WTC11 (cell line): Measurements from ENCODE around the gene PPP1R9A. TPM values are rescaled to one million over a fixed set of nuclear protein-coding genes. Genes with fewer than 3 reads are reported as not detected.

Source experiments
- ATAC-seq: fragments of 200-7000 bp; cut with Tn5 transposase; 2 replicates; pipeline ENCODE4 v1.10.0; 2021; ENCODE audit warnings: mild to moderate bottlenecking, moderate library complexity
- CTCF ChIA-PET: fragments of 300-600 bp; sonication (Branson Sonifier 250); formaldehyde crosslinking; loops from one replicate; lab custom pipeline; 2021; ENCODE audit warnings: antibody characterized with exemption; lab: Charles Lee
- POLR2A ChIA-PET: fragments of 350-600 bp; sonication (Branson Sonifier 250); formaldehyde crosslinking; loops from one replicate; lab custom pipeline; 2021; ENCODE audit warnings: antibody characterized with exemption; lab: Charles Lee
- DNase-seq: peaks from one replicate; pipeline ENCODE4 v3.0.0; 2021; ENCODE audit warnings: low spot score
- H3K27ac Mint-ChIP-seq: 2 replicates; pipeline ENCODE4 v1.8.0; 2021; ENCODE audit warnings: mixed read lengths
- H3K27me3 Mint-ChIP-seq: 2 replicates; pipeline ENCODE4 v1.8.0; 2021; ENCODE audit warnings: low read depth, mild to moderate bottlenecking, moderate library complexity, mixed read lengths
- H3K36me3 Mint-ChIP-seq: 2 replicates; pipeline ENCODE4 v1.8.0; 2021; ENCODE audit warnings: mixed read lengths
- H3K4me1 Mint-ChIP-seq: 2 replicates; pipeline ENCODE4 v1.8.0; 2022; ENCODE audit warnings: mixed read lengths
- H3K4me3 Mint-ChIP-seq: 2 replicates; pipeline ENCODE4 v1.8.0; 2021; ENCODE audit warnings: mild to moderate bottlenecking, moderate library complexity, mixed read lengths
- H3K9me3 Mint-ChIP-seq: 2 replicates; pipeline ENCODE4 v1.8.0; 2021; ENCODE audit warnings: mixed read lengths
- ESRRA ChIP-seq: sonication (generic); formaldehyde crosslinking; IDR thresholded peaks from 2 replicates; pipeline ENCODE4 v1.8.1; 2022; ENCODE audit warnings: mild to moderate bottlenecking, missing genetic modification reagents, borderline replicate concordance
- FOXK1 ChIP-seq: sonication (generic); formaldehyde crosslinking; IDR thresholded peaks from 2 replicates; pipeline ENCODE4 v1.8.0; 2022; ENCODE audit warnings: mild to moderate bottlenecking, moderate library complexity, missing genetic modification reagents
- GABPB1 ChIP-seq: sonication (generic); formaldehyde crosslinking; IDR thresholded peaks from 2 replicates; pipeline ENCODE4 v1.8.1; 2023; ENCODE audit warnings: mild to moderate bottlenecking, missing genetic modification reagents
- JAZF1 ChIP-seq: fragments of 250-450 bp; sonication (Bioruptor Pico); IDR thresholded peaks from 2 replicates; pipeline ENCODE4 v1.9.0; 2021; ENCODE audit warnings: moderate library complexity, mild to moderate bottlenecking, inconsistent platforms
- MXD4 ChIP-seq: fragments of 250-450 bp; sonication (Bioruptor Pico); IDR thresholded peaks from 2 replicates; pipeline ENCODE4 v1.8.0; 2021; ENCODE audit warnings: mild to moderate bottlenecking, moderate library complexity, borderline replicate concordance
- NFYB ChIP-seq: sonication (generic); formaldehyde crosslinking; conservative IDR thresholded peaks from 2 replicates; pipeline ENCODE4 v1.8.0; 2022; ENCODE audit warnings: low read depth, missing genetic modification reagents
- NR1H2 ChIP-seq: sonication (generic); formaldehyde crosslinking; IDR thresholded peaks from 2 replicates; pipeline ENCODE4 v1.9.0; 2021; ENCODE audit warnings: mild to moderate bottlenecking, moderate library complexity, missing genetic modification reagents
- PREB ChIP-seq: sonication (generic); formaldehyde crosslinking; IDR thresholded peaks from 2 replicates; pipeline ENCODE4 v1.8.1; 2022; ENCODE audit warnings: mild to moderate bottlenecking, missing genetic modification reagents, moderate library complexity, borderline replicate concordance
- RORB ChIP-seq: fragments of 250-450 bp; sonication (Bioruptor Pico); IDR thresholded peaks from 2 replicates; pipeline ENCODE4 v1.9.0; 2021; ENCODE audit warnings: mild to moderate bottlenecking
- SOX15 ChIP-seq: fragments of 250-450 bp; sonication (Bioruptor Pico); IDR thresholded peaks from 2 replicates; pipeline ENCODE4 v1.9.0; 2021; ENCODE audit warnings: mild to moderate bottlenecking
- SP1 ChIP-seq: sonication (generic); formaldehyde crosslinking; conservative IDR thresholded peaks from 2 replicates; pipeline ENCODE4 v1.8.1; 2022; ENCODE audit warnings: missing genetic modification reagents
- USF2 ChIP-seq: sonication (generic); formaldehyde crosslinking; IDR thresholded peaks from 2 replicates; pipeline ENCODE4 v1.8.1; 2023; ENCODE audit warnings: mild to moderate bottlenecking, missing genetic modification reagents, moderate library complexity
- ZBTB21 ChIP-seq: sonication (generic); formaldehyde crosslinking; IDR thresholded peaks from 2 replicates; pipeline ENCODE4 v1.8.1; 2023; ENCODE audit warnings: mild to moderate bottlenecking, missing genetic modification reagents, borderline replicate concordance
- ZMAT4 ChIP-seq: fragments of 250-450 bp; sonication (Bioruptor Pico); IDR thresholded peaks from 2 replicates; pipeline ENCODE4 v1.9.0; 2021; ENCODE audit warnings: mild to moderate bottlenecking
- ZNF138 ChIP-seq: sonication (generic); formaldehyde crosslinking; conservative IDR thresholded peaks from 2 replicates; pipeline ENCODE4 v1.8.1; 2022; ENCODE audit warnings: mild to moderate bottlenecking, moderate library complexity, missing genetic modification reagents
- ZNF317 ChIP-seq: sonication (generic); formaldehyde crosslinking; IDR thresholded peaks from 2 replicates; pipeline ENCODE4 v1.8.1; 2023; ENCODE audit warnings: low read depth, mild to moderate bottlenecking, moderate library complexity, missing genetic modification reagents, borderline replicate concordance
- ZNF512 ChIP-seq: sonication (generic); formaldehyde crosslinking; IDR thresholded peaks from 2 replicates; pipeline ENCODE4 v1.8.1; 2022; ENCODE audit warnings: missing genetic modification reagents, borderline replicate concordance
- total RNA-seq: library from RNA; stranded (reverse); gene quantifications from 3 replicates; pipeline ENCODE4 v1.2.3, GENCODE V29; 2021
- TF ChIP-seq, protein P1 (sequence below): sonication (generic); formaldehyde crosslinking; IDR thresholded peaks from 2 replicates; pipeline ENCODE4 v1.8.0; 2022; ENCODE audit warnings: missing genetic modification reagents
- TF ChIP-seq, protein P2 (sequence below): sonication (generic); formaldehyde crosslinking; IDR thresholded peaks from 2 replicates; pipeline ENCODE4 v1.8.1; 2023; ENCODE audit warnings: mild to moderate bottlenecking, moderate library complexity, missing genetic modification reagents

PPP1R9A gene
- total RNA-seq, 1 experiment from 2014 or later = 16.8 TPM

- TF ChIP-seq, protein P1, sequence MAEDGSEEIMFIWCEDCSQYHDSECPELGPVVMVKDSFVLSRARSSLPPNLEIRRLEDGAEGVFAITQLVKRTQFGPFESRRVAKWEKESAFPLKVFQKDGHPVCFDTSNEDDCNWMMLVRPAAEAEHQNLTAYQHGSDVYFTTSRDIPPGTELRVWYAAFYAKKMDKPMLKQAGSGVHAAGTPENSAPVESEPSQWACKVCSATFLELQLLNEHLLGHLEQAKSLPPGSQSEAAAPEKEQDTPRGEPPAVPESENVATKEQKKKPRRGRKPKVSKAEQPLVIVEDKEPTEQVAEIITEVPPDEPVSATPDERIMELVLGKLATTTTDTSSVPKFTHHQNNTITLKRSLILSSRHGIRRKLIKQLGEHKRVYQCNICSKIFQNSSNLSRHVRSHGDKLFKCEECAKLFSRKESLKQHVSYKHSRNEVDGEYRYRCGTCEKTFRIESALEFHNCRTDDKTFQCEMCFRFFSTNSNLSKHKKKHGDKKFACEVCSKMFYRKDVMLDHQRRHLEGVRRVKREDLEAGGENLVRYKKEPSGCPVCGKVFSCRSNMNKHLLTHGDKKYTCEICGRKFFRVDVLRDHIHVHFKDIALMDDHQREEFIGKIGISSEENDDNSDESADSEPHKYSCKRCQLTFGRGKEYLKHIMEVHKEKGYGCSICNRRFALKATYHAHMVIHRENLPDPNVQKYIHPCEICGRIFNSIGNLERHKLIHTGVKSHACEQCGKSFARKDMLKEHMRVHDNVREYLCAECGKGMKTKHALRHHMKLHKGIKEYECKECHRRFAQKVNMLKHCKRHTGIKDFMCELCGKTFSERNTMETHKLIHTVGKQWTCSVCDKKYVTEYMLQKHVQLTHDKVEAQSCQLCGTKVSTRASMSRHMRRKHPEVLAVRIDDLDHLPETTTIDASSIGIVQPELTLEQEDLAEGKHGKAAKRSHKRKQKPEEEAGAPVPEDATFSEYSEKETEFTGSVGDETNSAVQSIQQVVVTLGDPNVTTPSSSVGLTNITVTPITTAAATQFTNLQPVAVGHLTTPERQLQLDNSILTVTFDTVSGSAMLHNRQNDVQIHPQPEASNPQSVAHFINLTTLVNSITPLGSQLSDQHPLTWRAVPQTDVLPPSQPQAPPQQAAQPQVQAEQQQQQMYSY (CRISPR knock-in tag) = no peak
- no peak for TF ChIP-seq NFYB (CRISPR knock-in tag)
- no peak for TF ChIP-seq ESRRA
- TF ChIP-seq, all 79 proteins: peak for 3
Observed at GRCh38 chr7:94907811-94908322, 473 bp downstream of the PPP1R9A start (continued).

GRCh38 chr7:94908323-94909178 lies 1.2 kb downstream of the PPP1R9A start:
- POLR2A ChIA-PET = interaction anchor here (0.6 kb wide), 1 partner anchor 128 kb away, joined by 3 read pairs; no protein-coding TSS in a partner anchor
- peak; percentile 62 for ATAC-seq
- peaks cover 59% of the 10 kb centered on the region for H3K4me1 Mint-ChIP-seq
- no peaks in the 10 kb centered on the region for H3K9me3 Mint-ChIP-seq
- DNase-seq = peak; percentile 64
- H3K36me3 Mint-ChIP-seq = no peaks in the 10 kb centered on the region
- H3K27me3 Mint-ChIP-seq = no peaks in the 10 kb centered on the region
- CTCF ChIA-PET = no interaction called here
- H3K27ac Mint-ChIP-seq = peak overlapping the region; percentile 93
- peak overlapping the region; percentile 83 for H3K4me3 Mint-ChIP-seq
- TF ChIP-seq ZNF512 (CRISPR knock-in tag) (no peak), ZNF138 (no peak), ESRRA (no peak), GABPB1 (CRISPR knock-in tag) (no peak), USF2 (CRISPR knock-in tag) (no peak), ZNF317 (CRISPR knock-in tag) (no peak), SOX15 (CRISPR knock-in tag) (no peak), PREB (no peak), FOXK1 (CRISPR knock-in tag) (0 out of 2 replicates have a peak, but pooled peaks have one; percentile 26), MXD4 (CRISPR knock-in tag) (no peak), ZBTB21 (CRISPR knock-in tag) (no peak), SP1 (CRISPR knock-in tag) (peak; percentile 33; the same call in 1 of the 2 replicates), RORB (CRISPR knock-in tag) (no peak), NR1H2 (no peak), ZMAT4 (CRISPR knock-in tag) (no peak), JAZF1 (CRISPR knock-in tag) (no peak)
- TF ChIP-seq, protein P2, sequence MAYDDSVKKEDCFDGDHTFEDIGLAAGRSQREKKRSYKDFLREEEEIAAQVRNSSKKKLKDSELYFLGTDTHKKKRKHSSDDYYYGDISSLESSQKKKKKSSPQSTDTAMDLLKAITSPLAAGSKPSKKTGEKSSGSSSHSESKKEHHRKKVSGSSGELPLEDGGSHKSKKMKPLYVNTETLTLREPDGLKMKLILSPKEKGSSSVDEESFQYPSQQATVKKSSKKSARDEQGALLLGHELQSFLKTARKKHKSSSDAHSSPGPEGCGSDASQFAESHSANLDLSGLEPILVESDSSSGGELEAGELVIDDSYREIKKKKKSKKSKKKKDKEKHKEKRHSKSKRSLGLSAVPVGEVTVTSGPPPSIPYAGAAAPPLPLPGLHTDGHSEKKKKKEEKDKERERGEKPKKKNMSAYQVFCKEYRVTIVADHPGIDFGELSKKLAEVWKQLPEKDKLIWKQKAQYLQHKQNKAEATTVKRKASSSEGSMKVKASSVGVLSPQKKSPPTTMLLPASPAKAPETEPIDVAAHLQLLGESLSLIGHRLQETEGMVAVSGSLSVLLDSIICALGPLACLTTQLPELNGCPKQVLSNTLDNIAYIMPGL (CRISPR knock-in tag) = no peak
- TF ChIP-seq, all 79 proteins: peak for 2
